Peyer's patch (tissue), 4 donors: ENCODE data around the gene LRRC56.

Experiments
- POLR2A ChIP-seq, 2 donors: fragments of 450-650 bp; IDR thresholded peaks; one replicate each; pipeline ENCODE4 v1.5.1; 2017; ENCODE audit warnings: antibody characterized with exemption in 2 of 2, mild to moderate bottlenecking in 2 of 2, moderate library complexity in 2 of 2
- TF ChIP-seq, protein P1 (sequence below), 6 experiments: fragments of 450-650 bp in 4 of 6; fragments of 200-600 bp in 2 of 6; sonication (generic) in 1 of 6; IDR thresholded peaks; one replicate each; pipeline ENCODE4 v1.5.1; 2017 to 2019; ENCODE audit warnings: antibody characterized with exemption in 6 of 6, mild to moderate bottlenecking in 3 of 6, moderate library complexity in 1 of 6

DNA sequence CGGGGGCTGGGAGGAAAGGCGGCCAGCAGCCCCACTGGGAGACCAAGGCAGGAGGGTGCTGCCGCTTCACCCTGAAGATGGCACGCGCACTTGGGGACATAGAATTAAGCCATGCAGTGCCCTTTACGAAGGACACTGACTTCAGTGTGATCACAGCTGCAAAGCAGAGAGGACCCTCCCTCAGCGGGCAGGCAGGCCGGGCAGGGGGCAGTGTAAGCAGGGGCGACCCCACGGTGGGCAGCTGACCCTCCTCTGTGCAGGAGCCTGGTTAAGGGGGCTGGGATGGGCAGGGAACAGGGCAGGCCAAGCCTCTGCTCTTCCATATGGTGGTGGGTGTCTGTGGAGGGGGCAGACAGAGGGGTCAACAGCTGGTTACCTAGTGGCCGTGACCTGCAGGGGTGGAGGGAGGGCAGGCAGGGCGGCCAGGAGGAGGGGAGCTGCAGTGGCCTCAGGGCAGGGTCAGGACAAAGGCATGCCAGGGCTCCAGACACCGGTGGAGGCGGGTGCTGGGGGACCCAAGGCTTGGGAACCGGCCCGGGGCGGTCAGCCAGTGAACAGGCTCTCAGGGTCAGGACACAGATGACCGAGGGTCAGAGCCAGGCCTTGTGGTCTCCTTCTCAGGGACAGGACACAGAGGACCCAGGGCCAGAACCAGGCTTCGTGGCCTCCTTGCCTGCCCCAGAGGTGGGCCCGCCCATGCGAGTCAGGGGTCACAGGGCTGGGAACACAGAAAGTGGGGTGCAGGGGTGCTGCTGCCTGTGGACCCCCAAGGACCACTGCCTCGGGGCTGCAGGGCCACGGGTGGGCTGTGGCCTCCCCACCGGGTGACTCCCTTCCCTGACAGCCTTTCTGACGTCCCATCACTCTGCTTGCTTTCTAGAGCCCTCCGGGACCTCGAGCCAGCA lies 16.0 kb downstream of the LRRC56 start:
- TF ChIP-seq, protein P1, sequence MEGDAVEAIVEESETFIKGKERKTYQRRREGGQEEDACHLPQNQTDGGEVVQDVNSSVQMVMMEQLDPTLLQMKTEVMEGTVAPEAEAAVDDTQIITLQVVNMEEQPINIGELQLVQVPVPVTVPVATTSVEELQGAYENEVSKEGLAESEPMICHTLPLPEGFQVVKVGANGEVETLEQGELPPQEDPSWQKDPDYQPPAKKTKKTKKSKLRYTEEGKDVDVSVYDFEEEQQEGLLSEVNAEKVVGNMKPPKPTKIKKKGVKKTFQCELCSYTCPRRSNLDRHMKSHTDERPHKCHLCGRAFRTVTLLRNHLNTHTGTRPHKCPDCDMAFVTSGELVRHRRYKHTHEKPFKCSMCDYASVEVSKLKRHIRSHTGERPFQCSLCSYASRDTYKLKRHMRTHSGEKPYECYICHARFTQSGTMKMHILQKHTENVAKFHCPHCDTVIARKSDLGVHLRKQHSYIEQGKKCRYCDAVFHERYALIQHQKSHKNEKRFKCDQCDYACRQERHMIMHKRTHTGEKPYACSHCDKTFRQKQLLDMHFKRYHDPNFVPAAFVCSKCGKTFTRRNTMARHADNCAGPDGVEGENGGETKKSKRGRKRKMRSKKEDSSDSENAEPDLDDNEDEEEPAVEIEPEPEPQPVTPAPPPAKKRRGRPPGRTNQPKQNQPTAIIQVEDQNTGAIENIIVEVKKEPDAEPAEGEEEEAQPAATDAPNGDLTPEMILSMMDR (IDR thresholded peaks at IDR 0.05): no peak
- TF ChIP-seq POLR2A (IDR thresholded peaks at IDR 0.05): no peak
